ENCODE data around the gene CCL2. TPM values are rescaled to one million over a fixed set of nuclear protein-coding genes. Genes with fewer than 3 reads are reported as not detected.

The CCL2 gene
- total and polyA plus RNA-seq, 5 donors: 24.7 to 211 (median 77.7) TPM

DNA sequence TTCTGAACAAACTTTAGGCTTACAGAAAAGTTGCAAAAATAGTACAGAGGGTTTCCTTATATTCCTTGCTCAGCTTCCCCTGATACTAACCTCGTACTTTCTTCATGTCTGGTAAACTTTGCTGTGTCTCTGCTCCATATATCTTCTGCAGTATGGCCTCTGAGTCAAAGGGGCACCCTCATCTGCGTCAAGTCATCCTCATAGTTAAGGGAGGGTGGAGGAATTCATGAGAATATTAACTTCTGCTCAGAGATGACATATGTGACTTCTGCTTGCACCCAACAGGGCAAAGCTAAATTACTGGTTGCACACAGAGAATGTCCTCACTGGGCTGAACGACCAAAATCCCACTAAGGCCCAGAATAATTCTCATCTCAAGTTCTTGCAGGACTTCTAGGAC is 10.6 kb downstream of the CCL2 start:
- H3K27me3 ChIP-seq (ENCODE audit: control insufficient read depth, insufficient read depth): no peaks in the 10 kb centered on the region
- 40% methylated on average over 3 of the region's 3 CpGs for WGBS
- DNase-seq (no peak), ATAC-seq (no peak)
- intact Hi-C loops (cut with DNase I): no loop called here
- no peak overlapping the region for H3K4me3 ChIP-seq (ENCODE audit: low read length)
- no peaks in the 10 kb centered on the region for H3K9me3 ChIP-seq (ENCODE audit: control insufficient read depth, low read length)
- no peaks in the 10 kb centered on the region for H3K4me1 ChIP-seq (ENCODE audit: control insufficient read depth, insufficient read depth, low read length)
- H3K27ac ChIP-seq (ENCODE audit: low read length): no peak overlapping the region

DNA sequence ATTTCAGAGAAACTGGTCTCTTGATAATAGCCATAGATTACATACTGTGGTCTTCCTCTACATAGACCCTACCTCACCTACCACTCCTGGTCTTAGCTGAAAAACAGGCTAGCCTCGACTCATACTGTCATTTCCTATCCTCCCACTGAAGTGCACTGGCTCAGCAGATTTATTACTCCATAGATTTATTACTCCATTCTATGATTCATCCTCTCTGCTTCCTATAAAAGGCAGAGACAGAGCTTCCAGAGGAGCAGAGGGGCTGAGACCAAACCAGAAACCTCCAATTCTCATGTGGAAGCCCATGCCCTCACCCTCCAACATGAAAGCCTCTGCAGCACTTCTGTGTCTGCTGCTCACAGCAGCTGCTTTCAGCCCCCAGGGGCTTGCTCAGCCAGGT is 14.9 kb downstream of the CCL2 start, which contains the start of gene CCL7:
CCL7 (plus strand) TSS at position 253 of the 400 bp plus-strand sequence; CDS start at position 323, 70 bp downstream.
- 44% methylated on average over 1 of the region's 1 CpG for WGBS
- no peak for ATAC-seq

DNA sequence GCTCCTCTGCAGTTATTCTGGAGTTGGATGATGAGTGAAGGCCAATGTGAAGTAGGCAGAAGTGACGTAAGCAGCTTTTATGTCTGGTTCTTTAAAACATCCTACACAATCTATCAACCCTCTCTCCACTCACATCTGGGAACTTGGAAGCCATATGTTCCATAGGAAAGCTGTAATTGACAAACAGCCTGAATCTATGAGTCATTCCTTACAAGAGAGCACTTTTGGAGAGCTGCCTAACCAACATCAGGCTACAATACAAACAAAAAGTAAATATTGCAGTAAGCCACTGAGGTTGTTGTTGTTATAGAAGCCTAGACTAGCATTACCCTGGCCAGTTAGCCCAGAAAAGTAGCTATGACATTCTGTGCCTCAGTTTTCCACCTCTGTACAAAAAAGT is 20.8 kb downstream of the CCL2 start:
- no peak overlapping the region for H3K4me3 ChIP-seq (ENCODE audit: low read length)
- H3K9me3 ChIP-seq (ENCODE audit: control insufficient read depth, low read length): no peaks in the 10 kb centered on the region
- H3K4me1 ChIP-seq (ENCODE audit: control insufficient read depth, insufficient read depth, low read length): no peaks in the 10 kb centered on the region
- no peak for DNase-seq
- no peaks in the 10 kb centered on the region for H3K27me3 ChIP-seq (ENCODE audit: control insufficient read depth, insufficient read depth)
- intact Hi-C loops (cut with DNase I): no loop called here
- WGBS: 2% methylated on average over 1 of the region's 1 CpG
- H3K27ac ChIP-seq (ENCODE audit: low read length): no peak overlapping the region
- no peak for ATAC-seq

More for the DNA sequence above, 14.9 kb downstream of the CCL2 start, which contains the start of gene CCL7:
- no peaks in the 10 kb centered on the region for H3K9me3 ChIP-seq (ENCODE audit: control insufficient read depth, low read length)
- intact Hi-C loops (cut with DNase I): no loop called here
- H3K27ac ChIP-seq (ENCODE audit: low read length): no peak within 1 kb of the TSS
- no peaks in the 10 kb centered on the region for H3K27me3 ChIP-seq (ENCODE audit: control insufficient read depth, insufficient read depth)
- no peaks in the 10 kb centered on the region for H3K4me1 ChIP-seq (ENCODE audit: control insufficient read depth, insufficient read depth, low read length)
- H3K4me3 ChIP-seq (ENCODE audit: low read length): no peak within 1 kb of the TSS
- no peak for DNase-seq

DNA sequence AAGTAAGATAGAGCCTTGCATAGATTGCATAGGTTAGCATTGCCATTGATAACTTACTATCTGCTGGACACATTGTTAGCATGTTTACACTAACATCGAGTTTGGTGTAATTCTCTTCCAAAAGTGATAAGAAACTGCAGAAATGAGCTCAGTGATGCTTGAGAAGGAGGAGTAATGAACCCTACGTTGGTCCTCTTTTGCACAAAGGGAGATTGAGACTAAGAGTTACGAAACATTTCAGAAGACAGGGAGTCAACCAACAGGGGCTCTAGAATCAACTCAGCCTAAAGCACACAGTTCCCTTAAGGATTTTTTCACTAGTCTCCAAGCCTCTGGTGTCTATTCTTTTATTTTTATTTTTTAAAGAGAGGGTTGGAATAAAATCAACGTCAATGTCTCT is 21.7 kb downstream of the CCL2 start:
- H3K4me1 ChIP-seq (ENCODE audit: control insufficient read depth, insufficient read depth, low read length): no peaks in the 10 kb centered on the region
- no peak overlapping the region for H3K27ac ChIP-seq (ENCODE audit: low read length)
- H3K9me3 ChIP-seq (ENCODE audit: control insufficient read depth, low read length): no peaks in the 10 kb centered on the region
- no peaks in the 10 kb centered on the region for H3K27me3 ChIP-seq (ENCODE audit: control insufficient read depth, insufficient read depth)
- intact Hi-C loops (cut with DNase I): no loop called here
- ATAC-seq (peak in 1 of 2 donors; percentile 31), DNase-seq (no peak)
- no peak overlapping the region for H3K4me3 ChIP-seq (ENCODE audit: low read length)
- WGBS: 49% methylated on average over 4 of the region's 4 CpGs

DNA sequence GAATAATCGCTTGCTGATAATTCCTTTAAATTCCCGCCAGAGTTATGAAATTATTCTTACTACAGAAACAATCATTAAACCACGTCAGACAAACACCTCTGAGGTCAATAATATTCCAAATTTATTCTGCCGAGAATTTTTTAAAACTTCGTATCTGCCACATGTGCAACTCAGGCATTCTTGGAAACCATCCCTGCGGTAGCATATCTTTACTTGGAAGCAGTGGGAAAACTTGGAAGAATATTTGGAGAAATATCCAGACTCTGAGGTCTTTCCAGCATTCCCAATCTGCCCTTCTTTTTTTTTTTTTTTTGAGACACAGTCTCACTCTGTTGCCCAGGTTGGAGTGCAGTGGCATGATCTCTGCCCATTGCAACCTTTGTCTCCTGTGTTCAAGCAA is 28.5 kb downstream of the CCL2 start:
- no peak overlapping the region for H3K4me3 ChIP-seq (ENCODE audit: low read length)
- 55% methylated on average over 6 of the region's 6 CpGs for WGBS
- no peak overlapping the region for H3K27ac ChIP-seq (ENCODE audit: low read length)
- no peaks in the 10 kb centered on the region for H3K9me3 ChIP-seq (ENCODE audit: control insufficient read depth, low read length)
- DNase-seq (no peak), ATAC-seq (no peak)
- intact Hi-C loops (cut with DNase I): no loop called here
- H3K4me1 ChIP-seq (ENCODE audit: control insufficient read depth, insufficient read depth, low read length): no peaks in the 10 kb centered on the region
- no peaks in the 10 kb centered on the region for H3K27me3 ChIP-seq (ENCODE audit: control insufficient read depth, insufficient read depth)

DNA sequence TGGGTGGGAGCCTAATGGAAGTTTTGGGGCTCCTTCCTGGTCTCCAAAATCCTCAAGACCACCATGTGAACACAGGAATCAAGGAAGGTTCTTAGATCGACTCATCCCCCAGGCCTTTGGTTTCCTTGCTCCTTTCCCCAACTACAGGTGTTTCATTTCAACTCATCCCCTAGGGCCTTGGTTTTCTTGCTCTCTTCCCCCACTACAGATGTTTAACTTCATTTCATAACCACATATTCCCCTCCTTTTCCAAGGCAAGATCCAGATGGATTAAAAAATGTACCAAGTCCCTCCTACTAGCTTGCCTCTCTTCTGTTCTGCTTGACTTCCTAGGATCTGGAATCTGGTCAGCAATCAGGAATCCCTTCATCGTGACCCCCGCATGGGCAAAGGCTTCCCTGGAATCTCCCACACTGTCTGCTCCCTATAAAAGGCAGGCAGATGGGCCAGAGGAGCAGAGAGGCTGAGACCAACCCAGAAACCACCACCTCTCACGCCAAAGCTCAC is 30.3 kb downstream of the CCL2 start, which contains the start of gene CCL11:
CCL11 (plus strand) TSS at position 457 of the 507 bp plus-strand sequence. CDS start 67 bp downstream, outside the sequence.
- Histone ChIP-seq H3K9me3 (ENCODE audit: control insufficient read depth, low read length) (no peaks in the 10 kb centered on the region), H3K27ac (ENCODE audit: low read length) (no peak within 1 kb of the TSS), H3K4me3 (ENCODE audit: low read length) (no peak within 1 kb of the TSS), H3K27me3 (ENCODE audit: control insufficient read depth, insufficient read depth) (no peaks in the 10 kb centered on the region), H3K4me1 (ENCODE audit: control insufficient read depth, insufficient read depth, low read length) (no peaks in the 10 kb centered on the region)
- intact Hi-C loops (cut with DNase I): no loop called here
- 67% methylated on average over 4 of the region's 4 CpGs for WGBS
- DNase-seq (no peak), ATAC-seq (peak in 1 of 2 donors; percentile 14)

DNA sequence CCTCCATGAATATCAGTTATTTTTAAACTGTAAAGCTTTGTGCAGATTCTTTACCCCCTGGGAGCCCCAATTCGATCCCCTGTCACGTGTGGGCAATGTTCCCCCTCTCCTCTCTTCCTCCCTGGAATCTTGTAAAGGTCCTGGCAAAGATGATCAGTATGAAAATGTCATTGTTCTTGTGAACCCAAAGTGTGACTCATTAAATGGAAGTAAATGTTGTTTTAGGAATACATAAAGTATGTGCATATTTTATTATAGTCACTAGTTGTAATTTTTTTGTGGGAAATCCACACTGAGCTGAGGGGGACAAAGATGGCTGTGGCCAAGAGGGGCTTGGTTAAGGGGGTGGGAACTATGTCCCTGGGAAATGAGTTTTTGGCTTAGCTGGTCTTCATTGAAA is 32.8 kb downstream of the CCL2 start:
- H3K27ac ChIP-seq (ENCODE audit: low read length): no peak overlapping the region
- no peaks in the 10 kb centered on the region for H3K9me3 ChIP-seq (ENCODE audit: control insufficient read depth, low read length)
- no peak for ATAC-seq
- no peak overlapping the region for H3K4me3 ChIP-seq (ENCODE audit: low read length)
- no peak for DNase-seq
- WGBS: 33% methylated on average over 2 of the region's 2 CpGs
- no peaks in the 10 kb centered on the region for H3K27me3 ChIP-seq (ENCODE audit: control insufficient read depth, insufficient read depth)
- intact Hi-C loops (cut with DNase I): no loop called here
- no peaks in the 10 kb centered on the region for H3K4me1 ChIP-seq (ENCODE audit: control insufficient read depth, insufficient read depth, low read length)

DNA sequence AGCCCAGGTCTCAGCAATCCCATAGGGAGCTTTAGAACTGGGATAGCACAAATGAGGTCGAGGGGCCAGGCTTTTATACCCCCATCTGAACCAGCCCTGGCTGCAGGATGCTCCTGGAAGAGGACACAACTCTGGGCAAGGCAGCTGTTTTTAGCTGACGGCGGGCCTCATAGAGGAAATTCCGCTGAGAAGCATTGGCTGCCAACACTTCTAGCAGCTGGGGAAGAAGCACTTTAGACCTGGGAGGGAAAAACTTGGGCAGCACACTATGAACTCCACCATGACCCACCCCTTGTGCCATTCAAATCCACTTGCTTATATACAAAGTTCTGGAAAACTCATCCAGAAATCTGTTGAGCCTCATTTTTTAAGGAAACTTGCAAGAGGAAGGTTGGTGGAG is 35.5 kb downstream of the CCL2 start:
- Histone ChIP-seq H3K27ac (ENCODE audit: low read length) (no peak overlapping the region), H3K4me1 (ENCODE audit: control insufficient read depth, insufficient read depth, low read length) (no peaks in the 10 kb centered on the region), H3K4me3 (ENCODE audit: low read length) (no peak overlapping the region), H3K27me3 (ENCODE audit: control insufficient read depth, insufficient read depth) (no peaks in the 10 kb centered on the region), H3K9me3 (ENCODE audit: control insufficient read depth, low read length) (no peaks in the 10 kb centered on the region)
- 62% methylated on average over 4 of the region's 4 CpGs for WGBS
- intact Hi-C loops (cut with DNase I): no loop called here
- no peak for DNase-seq
- no peak for ATAC-seq

DNA sequence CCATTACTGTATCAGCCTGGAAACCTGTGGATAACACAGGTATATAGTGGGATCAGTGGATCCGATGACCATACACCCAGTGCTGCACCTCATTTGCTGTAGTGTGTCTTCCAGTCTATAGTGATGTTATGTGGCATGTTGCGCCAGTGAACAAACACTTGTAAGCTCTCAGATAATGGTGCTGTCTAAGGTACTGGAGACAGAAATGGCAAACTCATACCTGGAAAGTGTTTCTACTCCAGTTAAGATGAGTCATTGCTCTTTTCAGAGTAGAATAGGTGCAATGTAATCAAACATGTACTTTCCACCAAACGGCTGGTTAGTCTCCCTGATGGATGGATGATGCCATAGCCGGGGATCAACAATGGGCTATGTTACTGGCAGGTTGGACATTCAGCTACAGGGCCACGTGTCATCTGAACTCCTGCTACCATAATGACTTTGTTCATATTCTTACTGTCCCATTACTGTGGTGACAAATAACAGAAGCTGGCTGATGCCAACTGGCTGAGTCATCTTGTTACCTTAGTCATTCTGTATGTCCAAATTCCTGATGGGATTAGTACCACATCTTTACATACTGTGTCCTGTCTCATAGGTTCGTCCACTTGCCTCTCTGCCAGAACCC is 36.8 kb downstream of the CCL2 start:
- DNase-seq (no peak), ATAC-seq (no peak)
- intact Hi-C loops (cut with DNase I): no loop called here
- Histone ChIP-seq H3K4me3 (ENCODE audit: low read length) (no peak overlapping the region), H3K27ac (ENCODE audit: low read length) (no peak overlapping the region), H3K4me1 (ENCODE audit: control insufficient read depth, insufficient read depth, low read length) (no peaks in the 10 kb centered on the region), H3K27me3 (ENCODE audit: control insufficient read depth, insufficient read depth) (no peaks in the 10 kb centered on the region), H3K9me3 (ENCODE audit: control insufficient read depth, low read length) (no peaks in the 10 kb centered on the region)
- WGBS: 92% methylated on average over 6 of the region's 6 CpGs

DNA sequence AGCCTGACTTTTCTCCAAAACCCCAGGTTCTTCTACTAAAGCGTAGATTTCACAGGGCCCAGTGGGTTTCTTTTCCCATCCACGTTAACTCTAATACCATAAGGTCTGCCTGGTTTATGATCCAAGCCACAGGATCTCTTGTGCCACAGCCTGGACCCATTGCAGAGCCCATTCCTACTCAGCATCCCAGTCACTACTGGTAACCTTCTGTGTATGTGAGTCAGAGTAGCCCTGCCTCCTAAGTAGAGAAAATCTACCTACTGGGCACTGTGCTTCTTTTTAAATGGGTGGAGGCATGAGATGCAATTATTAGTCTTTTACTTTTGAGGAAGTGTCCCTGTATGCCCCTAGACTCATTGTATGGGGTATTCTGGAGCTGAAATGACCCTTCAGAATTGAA is 43.9 kb downstream of the CCL2 start:
- Histone ChIP-seq H3K4me1 (ENCODE audit: control insufficient read depth, insufficient read depth, low read length) (peaks cover 3% of the 10 kb centered on the region), H3K27me3 (ENCODE audit: control insufficient read depth, insufficient read depth) (no peaks in the 10 kb centered on the region), H3K9me3 (ENCODE audit: control insufficient read depth, low read length) (no peaks in the 10 kb centered on the region), H3K4me3 (ENCODE audit: low read length) (no peak overlapping the region), H3K27ac (ENCODE audit: low read length) (no peak overlapping the region)
- no peak for DNase-seq
- ATAC-seq: no peak
- intact Hi-C loops (cut with DNase I): no loop called here
- 95% methylated on average over 2 of the region's 2 CpGs for WGBS

DNA sequence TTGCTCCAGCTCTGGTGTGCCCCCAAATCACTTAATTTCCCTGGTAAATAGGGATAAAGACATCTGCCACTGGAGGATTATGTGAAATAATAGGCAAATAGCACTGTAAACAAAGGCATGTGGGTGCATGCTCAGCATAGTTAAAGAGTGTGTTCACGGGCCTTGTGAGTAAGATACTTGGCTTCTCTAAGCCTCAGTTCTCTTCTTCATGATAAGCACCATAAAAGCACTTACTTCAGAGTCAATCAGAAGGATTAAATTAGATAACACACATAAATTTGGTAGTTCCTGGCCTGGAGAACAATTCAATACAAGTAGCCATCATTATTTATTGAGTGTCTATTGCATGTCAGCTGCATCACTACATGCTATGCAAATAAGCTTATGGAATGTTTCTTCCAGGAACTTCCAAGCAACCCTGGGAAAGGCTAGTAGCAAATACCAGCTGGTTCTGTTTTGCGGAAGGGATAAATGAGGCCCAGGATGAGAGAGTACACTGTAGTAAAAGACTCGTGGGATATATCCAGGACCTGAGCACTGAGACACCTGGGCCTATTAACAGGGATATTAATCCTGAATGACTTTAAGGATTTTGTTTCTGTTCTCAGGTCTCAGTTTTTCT is 45.0 kb downstream of the CCL2 start:
- Histone ChIP-seq H3K27ac (ENCODE audit: low read length) (no peak overlapping the region), H3K4me1 (ENCODE audit: control insufficient read depth, insufficient read depth, low read length) (peaks cover 3% of the 10 kb centered on the region), H3K27me3 (ENCODE audit: control insufficient read depth, insufficient read depth) (no peaks in the 10 kb centered on the region), H3K4me3 (ENCODE audit: low read length) (no peak overlapping the region), H3K9me3 (ENCODE audit: control insufficient read depth, low read length) (no peaks in the 10 kb centered on the region)
- 65% methylated on average over 3 of the region's 3 CpGs for WGBS
- ATAC-seq: no peak
- DNase-seq: no peak
- intact Hi-C loops (cut with DNase I): loop anchor here in 2 of 4 donors (10.0 kb wide), 2 partner anchors 65 kb away; partner anchors contain the start of gene CCL1 (in 1 of the 2)
